OCI-LY1 (cell line): ENCODE data around the gene CCND1.

ENCODE experiments used
- CTCF ChIP-seq: fragments of 200-600 bp; sonication (generic), shearing (Covaris generic); IDR thresholded peaks from 2 replicates; pipeline ENCODE4 v1.5.1; 2017; ENCODE audit warnings: mild to moderate bottlenecking, antibody characterized with exemption, low read length, moderate library complexity, mixed read lengths
- EZH2 ChIP-seq: fragments of 200-600 bp; sonication (generic), shearing (Covaris generic); IDR thresholded peaks from 2 replicates; pipeline ENCODE4 v1.8.0; 2017; ENCODE audit warnings: borderline replicate concordance, mixed run types, mild to moderate bottlenecking, antibody characterized with exemption, low read length, moderate library complexity, mixed read lengths

- TF ChIP-seq EZH2 (no peak), CTCF (no peak)
These were observed 23.9 kb downstream of the CCND1 start for GRCh38 chr11:69664901-69665300.
